ENCODE results near the gene MED26. TPM values are rescaled to one million over a fixed set of nuclear protein-coding genes. Genes with fewer than 3 reads are reported as not detected.
"Not testable (repeated sequence)": the region's sequence is repeated elsewhere in the genome, so short reads cannot be mapped to it uniquely, and the experiment has no call there.

Gene MED26
- total and polyA plus RNA-seq, 2 experiments from 2014 or later, result 9.1 to 14.2 TPM

GRCh38 chr19:16671652-16672274 is 43.8 kb upstream of the MED26 start:
- peak in 1 of 2 donors; percentile 18 for DNase-seq (ENCODE audit: low read depth in 1 of 2, low spot score in 1 of 2)
- Histone ChIP-seq H3K27me3 (no peaks in the 10 kb centered on the region), H3K4me1 (ENCODE audit: low read depth) (no peaks in the 10 kb centered on the region), H3K9me3 (ENCODE audit: low read depth) (no peaks in the 10 kb centered on the region), H3K4me3 (no peak overlapping the region), H3K27ac (peak overlapping the region; percentile 68), H3K36me3 (no peaks in the 10 kb centered on the region)
- TF ChIP-seq CTCF (IDR thresholded peaks at IDR 0.05; ENCODE audit: low read depth, low read length), result no peak

GRCh38 chr19:16670291-16670690 is 42.3 kb upstream of the MED26 start:
- H3K9me3 ChIP-seq (ENCODE audit: low read depth), result no peaks in the 10 kb centered on the region
- DNase-seq (ENCODE audit: low read depth in 1 of 2, low spot score in 1 of 2), result no peak
- no peaks in the 10 kb centered on the region for H3K4me1 ChIP-seq (ENCODE audit: low read depth)
- H3K36me3 ChIP-seq, result no peaks in the 10 kb centered on the region
- TF ChIP-seq CTCF (IDR thresholded peaks at IDR 0.05; ENCODE audit: low read depth, low read length), result no peak
- no peak overlapping the region for H3K4me3 ChIP-seq
- H3K27me3 ChIP-seq, result no peaks in the 10 kb centered on the region
- no peak overlapping the region for H3K27ac ChIP-seq

- H3K27ac ChIP-seq; H3K9me3 ChIP-seq (ENCODE audit: low read depth); H3K4me1 ChIP-seq (ENCODE audit: low read depth); H3K36me3 ChIP-seq; H3K27me3 ChIP-seq; H3K4me3 ChIP-seq; DNase-seq (ENCODE audit: low read depth in 1 of 2, low spot score in 1 of 2): not testable (repeated sequence)
These were observed 40.7 kb upstream of the MED26 start for GRCh38 chr19:16668702-16669101.

- Histone ChIP-seq H3K4me1 (ENCODE audit: low read depth) (no peaks in the 10 kb centered on the region), H3K9me3 (ENCODE audit: low read depth) (no peaks in the 10 kb centered on the region), H3K4me3 (no peak overlapping the region), H3K27ac (no peak overlapping the region), H3K36me3 (no peaks in the 10 kb centered on the region), H3K27me3 (no peaks in the 10 kb centered on the region)
- no peak for TF ChIP-seq CTCF (IDR thresholded peaks at IDR 0.05; ENCODE audit: low read depth, low read length)
- DNase-seq (ENCODE audit: low read depth in 1 of 2, low spot score in 1 of 2), result no peak
These were observed 40.2 kb upstream of the MED26 start for GRCh38 chr19:16668176-16668575.

GRCh38 chr19:16661480-16662034 is 33.6 kb upstream of the MED26 start:
- no peak overlapping the region for H3K27ac ChIP-seq
- no peaks in the 10 kb centered on the region for H3K9me3 ChIP-seq (ENCODE audit: low read depth)
- no peak for TF ChIP-seq CTCF (IDR thresholded peaks at IDR 0.05; ENCODE audit: low read depth, low read length)
- peaks cover 7% of the 10 kb centered on the region for H3K36me3 ChIP-seq
- peak overlapping the region; percentile 81 for H3K4me3 ChIP-seq
- H3K4me1 ChIP-seq (ENCODE audit: low read depth), result peaks cover 4% of the 10 kb centered on the region
- peak in 1 of 2 donors; percentile 50 for DNase-seq (ENCODE audit: low read depth in 1 of 2, low spot score in 1 of 2)
- no peaks in the 10 kb centered on the region for H3K27me3 ChIP-seq

GRCh38 chr19:16660763-16661479 is 32.9 kb upstream of the MED26 start, which contains the start of gene TMEM38A:
TMEM38A (plus strand) TSS chr19:16661139; CDS start chr19:16661218, 79 bp downstream.
- Histone ChIP-seq H3K36me3 (peaks cover 10% of the 10 kb centered on the region), H3K4me1 (ENCODE audit: low read depth) (peaks cover 4% of the 10 kb centered on the region), H3K9me3 (ENCODE audit: low read depth) (no peaks in the 10 kb centered on the region), H3K27me3 (no peaks in the 10 kb centered on the region), H3K27ac (peak within 1 kb of the TSS; percentile 78), H3K4me3 (peak within 1 kb of the TSS; percentile 81)
- no peak for TF ChIP-seq CTCF (IDR thresholded peaks at IDR 0.05; ENCODE audit: low read depth, low read length)
- peak; percentile 9 to 63 for DNase-seq (ENCODE audit: low read depth in 1 of 2, low spot score in 1 of 2)
